ENCODE data around the gene ZSWIM1.
"Not testable (repeated sequence)": the region's sequence is repeated elsewhere in the genome, so short reads cannot be mapped to it uniquely, and the experiment has no call there.

GRCh38 chr20:45931680-45932079 lies 50.7 kb downstream of the ZSWIM1 start:
- TF ChIP-seq HMGXB4 (CRISPR knock-in tag; IDR thresholded peaks at IDR 0.05); ZNF512 (CRISPR knock-in tag; IDR thresholded peaks at IDR 0.05; ENCODE audit: borderline replicate concordance); ZNF121 (CRISPR knock-in tag; IDR thresholded peaks at IDR 0.05); NR1H2 (CRISPR knock-in tag; IDR thresholded peaks at IDR 0.05); ZNF232 (CRISPR knock-in tag; IDR thresholded peaks at IDR 0.05); CTCF (IDR thresholded peaks at IDR 0.05): not testable (repeated sequence)

Measured in WTC11 (cell line).